ENCODE data around the gene OR7G3. TPM values are rescaled to one million over a fixed set of nuclear protein-coding genes. Genes with fewer than 3 reads are reported as not detected.
A peak's percentile ranks its signal among the peaks of the same experiment; 100 is the strongest.

Gene OR7G3
- total RNA-seq, 4 donors from 2014 or later, result not detected

DNA sequence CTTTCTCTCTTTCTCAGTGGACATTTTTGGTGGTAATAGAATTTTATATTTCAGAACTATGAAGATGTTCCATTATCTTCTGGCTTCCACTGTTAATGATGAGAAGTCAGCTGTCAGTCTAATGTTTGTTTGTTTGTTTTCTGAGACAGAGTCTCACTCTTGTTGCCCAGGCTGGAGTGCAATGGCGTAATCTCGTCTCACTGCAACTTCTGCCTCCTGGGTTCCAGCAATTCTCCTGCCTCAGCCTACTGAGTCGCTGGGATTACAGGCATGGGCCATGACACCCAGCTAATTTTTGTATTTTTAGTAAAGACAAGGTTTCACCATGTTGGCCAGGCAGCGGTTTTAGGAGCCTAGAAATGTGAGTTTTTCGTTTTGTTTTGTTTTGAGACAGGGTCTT is 18.2 kb upstream of the OR7G3 start:
- no peak for TF ChIP-seq POLR2A (IDR thresholded peaks at IDR 0.05)
- TF ChIP-seq, protein P1, sequence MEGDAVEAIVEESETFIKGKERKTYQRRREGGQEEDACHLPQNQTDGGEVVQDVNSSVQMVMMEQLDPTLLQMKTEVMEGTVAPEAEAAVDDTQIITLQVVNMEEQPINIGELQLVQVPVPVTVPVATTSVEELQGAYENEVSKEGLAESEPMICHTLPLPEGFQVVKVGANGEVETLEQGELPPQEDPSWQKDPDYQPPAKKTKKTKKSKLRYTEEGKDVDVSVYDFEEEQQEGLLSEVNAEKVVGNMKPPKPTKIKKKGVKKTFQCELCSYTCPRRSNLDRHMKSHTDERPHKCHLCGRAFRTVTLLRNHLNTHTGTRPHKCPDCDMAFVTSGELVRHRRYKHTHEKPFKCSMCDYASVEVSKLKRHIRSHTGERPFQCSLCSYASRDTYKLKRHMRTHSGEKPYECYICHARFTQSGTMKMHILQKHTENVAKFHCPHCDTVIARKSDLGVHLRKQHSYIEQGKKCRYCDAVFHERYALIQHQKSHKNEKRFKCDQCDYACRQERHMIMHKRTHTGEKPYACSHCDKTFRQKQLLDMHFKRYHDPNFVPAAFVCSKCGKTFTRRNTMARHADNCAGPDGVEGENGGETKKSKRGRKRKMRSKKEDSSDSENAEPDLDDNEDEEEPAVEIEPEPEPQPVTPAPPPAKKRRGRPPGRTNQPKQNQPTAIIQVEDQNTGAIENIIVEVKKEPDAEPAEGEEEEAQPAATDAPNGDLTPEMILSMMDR (IDR thresholded peaks at IDR 0.05), result no peak
- no peak for TF ChIP-seq EP300 (IDR thresholded peaks at IDR 0.05)
- TF ChIP-seq POLR2AphosphoS5 (IDR thresholded peaks at IDR 0.05), result no peak
- Histone ChIP-seq H3K9me3 (peaks cover 0 to 16% (median 0%) of the 10 kb centered on the region in 3 donors), H3K4me3 (no peak overlapping the region), H3K27ac (no peak overlapping the region), H3K4me1 (peaks cover 7 to 29% (median 11%) of the 10 kb centered on the region in 3 donors), H3K27me3 (no peaks in the 10 kb centered on the region), H3K36me3 (peaks cover 0 to 39% of the 10 kb centered on the region in 2 donors)
- no peak for ATAC-seq
- WGBS, 2 donors (ENCODE audit: low coverage in 1 of 2), result 90 to 98% methylated on average over 3 to 5 of the region's 5 CpGs

DNA sequence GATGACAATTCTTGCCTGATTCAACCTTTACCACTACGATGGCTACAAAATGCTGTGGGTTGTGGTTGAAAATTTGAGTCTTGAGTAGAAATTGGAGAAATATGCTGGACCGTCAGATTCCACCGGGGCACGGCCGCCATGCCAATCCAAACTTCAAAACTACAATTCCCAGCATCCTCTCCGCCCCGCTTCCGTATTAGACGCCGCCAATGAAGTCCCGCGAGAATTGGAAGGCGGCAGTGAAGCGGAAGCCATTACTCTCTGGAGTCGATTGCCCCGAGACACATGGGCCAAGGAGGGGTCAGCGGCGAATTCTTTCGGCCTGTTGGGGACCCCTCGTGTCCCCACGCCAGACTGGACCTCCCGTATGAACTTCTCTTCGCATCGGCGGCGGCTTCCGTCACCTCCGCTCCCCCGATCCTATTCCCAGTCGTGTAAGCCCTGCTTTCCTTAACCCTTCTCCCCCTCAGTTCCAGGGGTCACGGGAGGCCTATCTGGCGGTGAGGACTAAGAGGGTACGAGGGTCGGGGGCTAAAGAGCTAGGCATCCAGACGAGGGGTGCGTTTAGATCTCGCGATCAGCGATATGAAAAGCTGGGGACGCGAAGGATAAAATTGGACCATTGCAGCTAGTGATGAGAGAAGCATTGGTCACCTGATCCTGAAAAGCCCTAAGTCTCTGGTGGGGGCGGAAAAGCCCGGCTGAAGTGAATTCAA is 13.6 kb upstream of the OR7G3 start, which contains the start of gene ZNF317:
TSS of gene ZNF317 (plus strand) at position 239 of the 716 bp plus-strand sequence. CDS start 15,620 bp downstream, outside the sequence.
- 0 to 1% methylated on average over 19 to 30 of the region's 43 CpGs for WGBS, 2 donors (ENCODE audit: low coverage in 1 of 2)
- ATAC-seq, result peak; percentile 96
- H3K9me3 ChIP-seq, result peaks cover 0 to 7% (median 0%) of the 10 kb centered on the region in 3 donors
- TF ChIP-seq POLR2AphosphoS5 (IDR thresholded peaks at IDR 0.05), result peak; percentile 64
- TF ChIP-seq EP300 (IDR thresholded peaks at IDR 0.05), result no peak
- TF ChIP-seq, protein P1 (IDR thresholded peaks at IDR 0.05), result no peak
- peak in 1 of 2 donors; percentile 28 for TF ChIP-seq POLR2A (IDR thresholded peaks at IDR 0.05)
- peaks cover under 1% of the 10 kb centered on the region for H3K27me3 ChIP-seq
- peak within 1 kb of the TSS; percentile 64 to 92 (median 88) for H3K27ac ChIP-seq
- H3K36me3 ChIP-seq, result peaks cover 0 to 10% of the 10 kb centered on the region in 2 donors
- peak within 1 kb of the TSS; percentile 71 to 75 for H3K4me3 ChIP-seq
- peaks cover 7 to 48% (median 11%) of the 10 kb centered on the region in 3 donors for H3K4me1 ChIP-seq

DNA sequence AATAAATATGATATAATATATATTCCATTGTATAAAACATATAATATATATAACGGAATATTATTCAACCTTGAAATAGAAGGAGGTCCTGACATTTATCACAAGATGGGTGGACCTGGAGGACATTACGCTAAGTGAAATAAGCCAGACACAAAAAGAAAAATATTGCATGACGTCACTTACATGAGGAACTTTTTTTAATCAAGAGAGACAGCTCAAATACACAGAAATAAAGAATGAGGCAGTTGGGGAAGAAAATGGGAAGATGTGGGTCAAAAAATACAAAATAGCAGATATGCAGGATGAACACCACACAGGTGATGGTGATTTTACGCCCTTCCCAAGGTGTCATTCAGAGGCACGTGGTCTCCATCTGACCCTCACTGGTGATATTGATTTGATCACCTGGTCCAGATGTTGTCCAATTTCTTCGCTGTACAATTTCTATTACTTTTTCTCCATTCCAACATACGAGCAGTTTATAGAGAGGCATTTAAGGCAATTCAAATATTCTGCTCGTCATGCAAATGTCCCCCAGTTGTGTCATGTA is 12.9 kb upstream of the OR7G3 start:
- peaks cover 0 to 1% (median 0%) of the 10 kb centered on the region in 3 donors for H3K9me3 ChIP-seq
- 25 to 28% methylated on average over 7 to 8 of the region's 8 CpGs for WGBS, 2 donors (ENCODE audit: low coverage in 1 of 2)
- TF ChIP-seq POLR2AphosphoS5 (IDR thresholded peaks at IDR 0.05) (no peak), EP300 (IDR thresholded peaks at IDR 0.05) (no peak), POLR2A (IDR thresholded peaks at IDR 0.05) (no peak)
- TF ChIP-seq, protein P1 (IDR thresholded peaks at IDR 0.05), result no peak
- H3K4me3 ChIP-seq, result peak overlapping the region; percentile 71 to 75
- peak overlapping the region in 3 of 4 donors; percentile 87 to 92 (median 90) for H3K27ac ChIP-seq
- peaks cover 7 to 48% (median 11%) of the 10 kb centered on the region in 3 donors for H3K4me1 ChIP-seq
- peak; percentile 11 for ATAC-seq
- H3K27me3 ChIP-seq, result peaks cover 7% of the 10 kb centered on the region
- H3K36me3 ChIP-seq, result peaks cover 0 to 4% of the 10 kb centered on the region in 2 donors

GRCh38 chr19:9132422-9132821 is 5.7 kb upstream of the OR7G3 start:
- no peak for TF ChIP-seq EP300 (IDR thresholded peaks at IDR 0.05)
- TF ChIP-seq, protein P1 (IDR thresholded peaks at IDR 0.05), result no peak
- TF ChIP-seq POLR2AphosphoS5 (IDR thresholded peaks at IDR 0.05), result no peak
- TF ChIP-seq POLR2A (IDR thresholded peaks at IDR 0.05), result no peak
- 42 to 63% methylated on average over 3 to 5 of the region's 5 CpGs for WGBS, 2 donors (ENCODE audit: low coverage in 1 of 2)
- Histone ChIP-seq H3K27ac (no peak overlapping the region), H3K36me3 (no peaks in the 10 kb centered on the region), H3K27me3 (peaks cover 46% of the 10 kb centered on the region), H3K4me3 (no peak overlapping the region), H3K4me1 (peaks cover 0 to 12% (median 0%) of the 10 kb centered on the region in 3 donors), H3K9me3 (no peaks in the 10 kb centered on the region)
- ATAC-seq, result no peak
